Measurements from ENCODE around the gene KCTD19.
A peak's percentile ranks its signal among the peaks of the same experiment; 100 is the strongest.

KCTD19 gene

GRCh38 chr16:67245186-67245585 lies 81.4 kb downstream of the KCTD19 start:
- no peak for DNase-seq

- DNase-seq = peak in 20 of 56 donors; percentile 13 to 60 (median 31)
Measured at GRCh38 chr16:67244387-67245185, 82.0 kb downstream of the KCTD19 start.

GRCh38 chr16:67243481-67243880 lies 83.1 kb downstream of the KCTD19 start:
- peak in 2 of 56 donors; percentile 10 to 16 for DNase-seq

- DNase-seq = no peak
Measured at GRCh38 chr16:67242138-67242730, 84.3 kb downstream of the KCTD19 start.

- peak in 4 of 56 donors; percentile 10 to 39 (median 36) for DNase-seq
Measured at GRCh38 chr16:67241008-67241900, 85.3 kb downstream of the KCTD19 start.

- no peak for DNase-seq
Measured at GRCh38 chr16:67240506-67240905, 86.0 kb downstream of the KCTD19 start.
